CD4-positive, alpha-beta T cell (primary cell): ENCODE measurements around the gene C3orf20. TPM values are rescaled to one million over a fixed set of nuclear protein-coding genes. Genes with fewer than 3 reads are reported as not detected.

Experiments used
- ATAC-seq: fragments of 200-7000 bp; cut with Tn5 transposase; one replicate; pipeline ENCODE4 v1.10.0; 2022; ENCODE audit warnings: mild to moderate bottlenecking; ENCODE audit not compliant: poor library complexity
- CTCF ChIA-PET: fragments of 350-600 bp; sonication (Branson Sonifier 250); formaldehyde crosslinking; loops from one replicate; lab custom pipeline; 2021; ENCODE audit warnings: antibody characterized with exemption, inconsistent platforms; lab: Charles Lee
- POLR2A ChIA-PET: fragments of 350-600 bp; sonication (Branson Sonifier 250); formaldehyde crosslinking; loops from one replicate; lab custom pipeline; 2021; ENCODE audit warnings: antibody characterized with exemption, inconsistent platforms; lab: Charles Lee
- DNase-seq, 14 experiments: peaks; one replicate each; pipeline ENCODE4 v3.0.0-alpha.2; 2013 to 2020; ENCODE audit warnings: mixed read lengths in 2 of 14
- H3K27ac ChIP-seq, 2 donors: one replicate each; pipeline versions ENCODE4 v1.5.1 to v1.7.0; 2013; ENCODE audit warnings: low read length in 2 of 2, low read depth in 1 of 2, mild to moderate bottlenecking in 1 of 2
- H3K27me3 ChIP-seq, 2 experiments: 1 replicate in 1 of 2; 2 replicates in 1 of 2; pipeline versions ENCODE4 v1.6.1 to v1.7.0; 2013; ENCODE audit warnings: low read length in 2 of 2, control low read depth in 1 of 2, mild to moderate bottlenecking in 1 of 2, moderate library complexity in 1 of 2; ENCODE audit not compliant: insufficient read depth in 2 of 2, control insufficient read depth in 1 of 2
- H3K36me3 ChIP-seq: one replicate; pipeline ENCODE4 v1.6.1; 2013; ENCODE audit warnings: low read length, control low read depth; ENCODE audit not compliant: insufficient read depth
- H3K4me1 ChIP-seq: one replicate; pipeline ENCODE4 v1.6.1; 2013; ENCODE audit warnings: low read length, control low read depth; ENCODE audit not compliant: insufficient read depth
- H3K4me3 ChIP-seq: one replicate; pipeline ENCODE4 v1.5.1; 2013; ENCODE audit warnings: mild to moderate bottlenecking, low read length, moderate library complexity
- H3K9me3 ChIP-seq, 2 experiments: 1 replicate in 1 of 2; 2 replicates in 1 of 2; pipeline versions ENCODE4 v1.6.1 to v1.7.0; 2013; ENCODE audit warnings: low read length in 2 of 2, mild to moderate bottlenecking in 2 of 2, control low read depth in 1 of 2, moderate library complexity in 1 of 2; ENCODE audit not compliant: control insufficient read depth in 1 of 2, insufficient read depth in 1 of 2
- H3K27ac Mint-ChIP-seq: one replicate; pipeline ENCODE4 v1.8.0; 2020; ENCODE audit warnings: mixed read lengths
- H3K27me3 Mint-ChIP-seq: one replicate; pipeline ENCODE4 v1.8.0; 2021; ENCODE audit warnings: mixed read lengths
- H3K36me3 Mint-ChIP-seq: one replicate; pipeline ENCODE4 v1.8.0; 2021; ENCODE audit warnings: low read depth, mixed read lengths
- H3K4me1 Mint-ChIP-seq: one replicate; pipeline ENCODE4 v1.8.0; 2021; ENCODE audit warnings: low read depth, mixed read lengths
- H3K4me3 Mint-ChIP-seq: one replicate; pipeline ENCODE4 v1.8.0; 2020; ENCODE audit warnings: mild to moderate bottlenecking, mixed read lengths
- H3K9me3 Mint-ChIP-seq: one replicate; pipeline ENCODE4 v1.8.0; 2020; ENCODE audit warnings: mixed read lengths
- intact Hi-C, 2 experiments: fragments of 100-400 bp; cut with DNase I in 1 of 2; cut with micrococcal nuclease in 1 of 2; formaldehyde crosslinking; loops; one replicate each; pipeline versions ENCODE4 v1.15.1 to v1.9.0; 2023 to 2025; cut with DNase I, micrococcal nuclease
- total RNA-seq, 174 experiments: library from RNA in 2 of 174; stranded (reverse) in 2 of 174; gene quantifications; one replicate each; pipeline ENCODE4 v1.2.3 and lab custom pipeline; 2021 to 2026
- TF ChIP-seq, protein P1 (sequence below): fragments of 200-600 bp; IDR thresholded peaks from one replicate; pipeline ENCODE4 v1.8.0; 2022; ENCODE audit warnings: antibody characterized with exemption, mild to moderate bottlenecking

The C3orf20 gene
- total RNA-seq, 2 experiments from 2014 or later, result 0.14 TPM; not detected in 1

DNA sequence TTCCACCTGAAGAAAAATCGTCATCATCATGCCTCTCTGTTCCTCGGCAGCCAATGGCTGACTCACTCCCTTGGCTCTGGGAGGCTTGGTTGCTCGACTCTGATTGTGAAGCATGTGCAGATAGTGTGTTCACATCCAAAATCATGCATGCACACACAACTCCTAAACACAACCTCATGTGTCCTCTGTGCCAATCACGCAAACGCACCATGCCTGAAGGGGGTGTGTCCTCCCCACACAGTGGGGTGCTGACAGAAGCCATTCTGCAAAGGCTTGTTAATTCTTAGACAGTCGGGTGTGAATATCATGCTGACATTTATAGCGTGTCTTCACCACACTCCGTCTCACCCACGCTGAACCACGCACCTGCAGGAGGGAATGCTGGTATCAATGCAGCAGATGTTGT is 34.8 kb upstream of the C3orf20 start:
- H3K27me3 Mint-ChIP-seq, result peaks cover 61% of the 10 kb centered on the region
- Histone ChIP-seq H3K27ac (no peak overlapping the region), H3K36me3 (no peaks in the 10 kb centered on the region), H3K4me3 (no peak overlapping the region), H3K4me1 (no peaks in the 10 kb centered on the region), H3K9me3 (no peaks in the 10 kb centered on the region), H3K27me3 (peaks cover 14 to 31% of the 10 kb centered on the region in 2 experiments)
- no peaks in the 10 kb centered on the region for H3K36me3 Mint-ChIP-seq
- peaks cover under 1% of the 10 kb centered on the region for H3K4me1 Mint-ChIP-seq
- no peak overlapping the region for H3K27ac Mint-ChIP-seq
- no peaks in the 10 kb centered on the region for H3K9me3 Mint-ChIP-seq
- POLR2A ChIA-PET, result no interaction called here
- H3K4me3 Mint-ChIP-seq, result no peak overlapping the region
- no peak for DNase-seq
- no peak for ATAC-seq
- CTCF ChIA-PET, result no interaction called here
- intact Hi-C loops, result loop anchor here in 1 of 2 experiments (10.0 kb wide), 1 partner anchor 965 kb away; the partner anchor contains the start of genes BTD and HACL1
- TF ChIP-seq, protein P1, sequence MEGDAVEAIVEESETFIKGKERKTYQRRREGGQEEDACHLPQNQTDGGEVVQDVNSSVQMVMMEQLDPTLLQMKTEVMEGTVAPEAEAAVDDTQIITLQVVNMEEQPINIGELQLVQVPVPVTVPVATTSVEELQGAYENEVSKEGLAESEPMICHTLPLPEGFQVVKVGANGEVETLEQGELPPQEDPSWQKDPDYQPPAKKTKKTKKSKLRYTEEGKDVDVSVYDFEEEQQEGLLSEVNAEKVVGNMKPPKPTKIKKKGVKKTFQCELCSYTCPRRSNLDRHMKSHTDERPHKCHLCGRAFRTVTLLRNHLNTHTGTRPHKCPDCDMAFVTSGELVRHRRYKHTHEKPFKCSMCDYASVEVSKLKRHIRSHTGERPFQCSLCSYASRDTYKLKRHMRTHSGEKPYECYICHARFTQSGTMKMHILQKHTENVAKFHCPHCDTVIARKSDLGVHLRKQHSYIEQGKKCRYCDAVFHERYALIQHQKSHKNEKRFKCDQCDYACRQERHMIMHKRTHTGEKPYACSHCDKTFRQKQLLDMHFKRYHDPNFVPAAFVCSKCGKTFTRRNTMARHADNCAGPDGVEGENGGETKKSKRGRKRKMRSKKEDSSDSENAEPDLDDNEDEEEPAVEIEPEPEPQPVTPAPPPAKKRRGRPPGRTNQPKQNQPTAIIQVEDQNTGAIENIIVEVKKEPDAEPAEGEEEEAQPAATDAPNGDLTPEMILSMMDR, result no peak

DNA sequence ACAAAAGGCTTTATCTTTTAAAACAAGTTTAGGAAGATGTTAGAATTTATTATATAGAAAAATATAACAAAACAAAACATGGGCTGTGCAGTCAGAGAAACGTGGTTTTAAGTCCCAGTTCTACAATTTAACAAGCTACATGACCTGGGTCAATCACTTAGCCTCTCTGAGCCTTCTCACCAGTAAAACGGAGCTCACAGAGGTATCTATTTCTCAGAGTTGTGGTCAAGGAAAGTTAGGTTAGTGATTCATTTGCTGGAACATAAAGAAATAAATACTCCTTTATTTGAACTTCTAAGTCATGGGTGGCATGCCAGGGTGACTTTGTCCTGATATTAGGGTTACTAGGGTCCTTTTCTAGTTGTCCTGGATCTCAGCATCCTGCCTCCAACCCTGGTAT is 34.2 kb upstream of the C3orf20 start:
- TF ChIP-seq, protein P1, result no peak
- no peak overlapping the region for H3K27ac ChIP-seq
- H3K9me3 ChIP-seq, result no peaks in the 10 kb centered on the region
- no peaks in the 10 kb centered on the region for H3K36me3 Mint-ChIP-seq
- H3K4me1 Mint-ChIP-seq, result peaks cover 4% of the 10 kb centered on the region
- peaks cover 14 to 31% of the 10 kb centered on the region in 2 experiments for H3K27me3 ChIP-seq
- CTCF ChIA-PET, result no interaction called here
- H3K27me3 Mint-ChIP-seq, result peaks cover 57% of the 10 kb centered on the region
- no peak overlapping the region for H3K4me3 ChIP-seq
- ATAC-seq (no peak), DNase-seq (no peak)
- POLR2A ChIA-PET, result no interaction called here
- H3K4me3 Mint-ChIP-seq, result no peak overlapping the region
- no peaks in the 10 kb centered on the region for H3K36me3 ChIP-seq
- intact Hi-C loops, result loop anchor here in 1 of 2 experiments (10.0 kb wide), 1 partner anchor 964 kb away; the partner anchor contains the start of genes BTD and HACL1
- H3K27ac Mint-ChIP-seq, result no peak overlapping the region
- no peaks in the 10 kb centered on the region for H3K9me3 Mint-ChIP-seq
- no peaks in the 10 kb centered on the region for H3K4me1 ChIP-seq

DNA sequence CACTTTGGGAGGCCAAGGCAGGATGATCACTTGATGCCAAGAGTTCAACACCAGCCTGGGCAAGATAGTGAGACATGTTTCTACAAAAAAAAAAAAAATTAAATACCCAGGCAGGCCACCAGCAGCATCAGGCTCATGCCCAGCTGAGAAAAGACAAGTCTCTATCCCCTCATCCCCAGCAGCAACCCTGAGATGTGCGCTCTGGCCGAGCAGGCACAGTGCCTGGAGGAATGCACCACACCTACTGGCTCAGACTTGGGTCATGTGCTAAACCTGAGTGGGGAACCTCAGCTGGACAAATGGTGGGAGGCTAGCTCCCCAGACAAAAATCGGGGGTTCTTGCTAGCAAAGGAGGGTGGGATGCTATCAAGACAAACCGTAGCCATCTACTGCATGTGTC is 33.6 kb upstream of the C3orf20 start:
- Mint-ChIP-seq H3K27ac (no peak overlapping the region), H3K4me3 (no peak overlapping the region), H3K36me3 (no peaks in the 10 kb centered on the region), H3K9me3 (no peaks in the 10 kb centered on the region), H3K27me3 (peaks cover 52% of the 10 kb centered on the region), H3K4me1 (peaks cover 4% of the 10 kb centered on the region)
- no peaks in the 10 kb centered on the region for H3K9me3 ChIP-seq
- no peak overlapping the region for H3K4me3 ChIP-seq
- POLR2A ChIA-PET, result no interaction called here
- DNase-seq (no peak), ATAC-seq (no peak)
- CTCF ChIA-PET, result no interaction called here
- no peak overlapping the region for H3K27ac ChIP-seq
- intact Hi-C loops, result loop anchor here in 1 of 2 experiments (10.0 kb wide), 1 partner anchor 963 kb away; the partner anchor contains the start of genes BTD and HACL1
- H3K27me3 ChIP-seq, result peaks cover 14 to 28% of the 10 kb centered on the region in 2 experiments
- H3K4me1 ChIP-seq, result no peaks in the 10 kb centered on the region
- H3K36me3 ChIP-seq, result no peaks in the 10 kb centered on the region
- TF ChIP-seq, protein P1, result no peak
